GM18520 (cell line): ENCODE data around the gene RPP30.
A peak's percentile ranks its signal among the peaks of the same experiment; 100 is the strongest.
"Not testable (repeated sequence)": the region's sequence is repeated elsewhere in the genome, so short reads cannot be mapped to it uniquely, and the experiment has no call there.

Source experiments
- ATAC-seq: cut with Tn5 transposase; IDR thresholded peaks from one replicate; pipeline ENCODE4 v1.9.1; 2021; ENCODE audit not compliant: unreplicated experiment

Gene RPP30

GRCh38 chr10:90871279-90871765, 452 bp upstream of the RPP30 start:
- ATAC-seq, result peak; percentile 38

DNA sequence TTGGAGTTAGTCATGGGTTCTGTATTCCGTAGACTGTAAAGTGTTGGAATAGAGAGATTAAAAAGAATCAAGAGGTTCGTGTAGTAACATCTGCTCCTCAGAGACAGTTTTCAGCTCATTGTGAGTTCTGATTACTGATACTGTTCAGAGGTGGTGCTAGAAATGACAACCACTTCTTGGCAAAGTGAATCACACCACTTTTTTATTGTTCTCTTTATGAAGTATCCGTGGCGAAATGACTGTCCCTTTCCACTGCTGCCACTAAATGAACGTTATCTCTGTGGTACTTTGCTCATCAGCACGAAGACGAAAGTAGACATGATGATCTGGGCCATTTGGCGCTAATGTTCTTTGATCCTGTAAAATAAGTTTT, 860 bp downstream of the RPP30 start:
- no peak for ATAC-seq

DNA sequence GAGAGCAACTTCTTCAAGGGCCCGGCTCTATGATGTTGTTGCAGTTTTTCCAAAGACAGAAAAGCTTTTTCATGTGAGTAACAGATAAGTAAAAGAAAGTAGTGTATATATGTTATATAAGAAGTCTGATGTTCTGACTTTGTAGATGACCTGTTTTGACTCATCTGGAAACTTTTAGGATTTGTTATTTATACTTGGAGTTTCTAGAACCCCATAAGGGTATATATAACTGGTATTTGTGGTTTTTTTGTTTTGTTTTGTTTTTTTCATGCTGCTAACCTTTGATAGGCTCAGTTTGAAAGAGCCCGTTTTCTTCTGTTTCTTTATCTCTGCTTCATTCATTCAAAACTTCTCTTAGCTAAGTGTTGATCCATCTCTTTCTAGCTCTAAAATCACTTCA, 7.3 kb downstream of the RPP30 start:
- no peak for ATAC-seq

- not testable (repeated sequence) for ATAC-seq
These were observed 8.4 kb downstream of the RPP30 start for GRCh38 chr10:90880059-90880719.

GRCh38 chr10:90884431-90884830, 12.7 kb downstream of the RPP30 start:
- no peak for ATAC-seq

GRCh38 chr10:90885176-90885575, 13.4 kb downstream of the RPP30 start:
- ATAC-seq, result no peak

DNA sequence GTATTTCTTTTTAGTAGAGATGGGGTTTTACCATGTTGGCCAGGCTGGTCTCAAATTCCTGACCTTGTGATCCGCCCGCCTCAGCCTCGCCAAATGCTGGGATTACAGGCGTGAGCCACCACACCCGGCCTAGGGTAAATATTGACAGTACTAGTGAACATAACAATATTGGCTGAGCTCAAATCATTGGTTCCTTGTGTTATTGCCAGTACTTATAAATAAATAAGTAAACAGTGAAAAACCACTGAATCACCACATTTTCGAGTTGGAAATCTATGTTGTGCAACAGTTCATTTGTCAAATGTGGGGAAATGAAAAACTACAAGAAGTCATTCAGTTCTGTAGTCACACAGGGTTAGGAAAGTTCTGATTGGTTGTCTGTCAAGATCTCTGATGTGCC, 15.8 kb downstream of the RPP30 start:
- ATAC-seq, result no peak

DNA sequence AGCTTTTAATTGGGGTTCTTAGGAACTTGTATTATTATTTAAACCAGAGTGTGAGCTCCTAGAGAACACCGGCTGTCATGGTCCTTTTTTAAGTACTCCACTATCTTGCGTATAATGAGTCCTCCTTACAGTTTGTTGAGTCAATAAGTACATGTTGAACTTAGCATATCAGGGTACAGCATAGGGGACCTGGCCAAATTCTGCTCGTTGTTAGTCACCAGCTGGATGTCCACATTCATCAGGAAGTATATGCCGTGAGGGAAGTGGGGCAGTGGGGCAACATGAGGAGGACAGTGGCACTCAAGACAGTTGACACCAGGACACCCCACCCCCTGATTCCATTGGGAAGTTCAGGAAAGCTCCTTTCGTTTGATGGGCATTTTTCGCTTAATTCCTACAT, 16.6 kb downstream of the RPP30 start:
- no peak for ATAC-seq

DNA sequence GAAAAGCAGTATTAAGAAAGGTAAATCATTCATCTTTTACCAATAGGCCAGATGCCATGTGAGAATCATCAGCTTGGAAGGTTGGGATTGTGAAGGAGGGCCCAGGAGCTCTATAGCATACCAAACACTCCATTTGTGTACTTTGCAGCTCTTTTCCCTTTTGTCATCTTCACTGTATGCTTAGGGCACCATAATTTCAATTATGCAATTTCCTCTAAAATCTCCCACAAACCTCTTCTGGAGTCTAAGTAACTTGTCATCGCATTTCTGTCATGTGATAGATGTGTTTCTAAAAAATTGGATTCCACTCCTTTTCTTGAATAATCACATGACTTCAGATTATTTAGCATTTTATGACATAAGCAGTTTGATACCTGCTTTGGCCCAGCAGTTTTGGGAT, 17.9 kb downstream of the RPP30 start:
- ATAC-seq, result no peak

- ATAC-seq, result no peak
These were observed 18.6 kb downstream of the RPP30 start for GRCh38 chr10:90890347-90890746.

DNA sequence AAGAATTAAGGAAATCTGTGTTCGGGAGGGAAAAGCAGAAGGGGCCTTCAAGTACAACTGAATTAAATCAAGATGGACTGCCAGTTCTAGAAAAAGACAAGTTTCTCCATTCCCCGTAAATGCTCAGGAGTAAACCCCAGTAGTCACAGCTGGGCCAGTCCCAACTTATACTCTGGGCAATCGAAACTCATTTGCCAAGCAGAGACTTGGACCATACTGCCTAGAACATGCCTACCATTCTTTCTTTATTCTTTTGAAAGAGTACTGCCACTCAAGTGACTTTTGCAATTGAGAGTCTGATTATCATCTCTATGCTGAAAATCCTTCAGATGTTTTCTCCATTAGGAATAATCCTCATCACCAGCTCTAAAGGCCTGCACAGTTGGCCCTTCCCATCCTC, 21.4 kb downstream of the RPP30 start:
- no peak for ATAC-seq

DNA sequence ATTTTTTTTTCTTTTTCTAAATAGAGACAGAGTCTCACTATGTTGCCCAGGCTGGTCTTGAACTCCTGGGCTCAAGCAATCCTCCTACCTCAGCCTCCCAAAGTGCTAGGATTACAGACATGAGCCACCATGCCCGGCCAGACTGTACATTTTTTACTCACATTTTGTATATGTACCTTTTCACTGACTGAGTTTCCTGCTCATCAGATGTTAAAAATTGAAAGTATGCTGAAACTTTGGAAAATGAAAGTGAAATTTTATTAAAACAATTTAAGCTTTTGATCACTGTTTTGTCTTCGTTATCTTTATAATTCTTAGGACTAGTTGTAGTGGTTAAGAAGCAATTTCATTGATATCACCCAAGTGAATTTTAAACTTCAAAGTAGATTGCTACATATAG, 25.1 kb downstream of the RPP30 start:
- ATAC-seq, result not testable (repeated sequence)

- peak; percentile 49 for ATAC-seq
These were observed 34.2 kb downstream of the RPP30 start for GRCh38 chr10:90905925-90906324.

DNA sequence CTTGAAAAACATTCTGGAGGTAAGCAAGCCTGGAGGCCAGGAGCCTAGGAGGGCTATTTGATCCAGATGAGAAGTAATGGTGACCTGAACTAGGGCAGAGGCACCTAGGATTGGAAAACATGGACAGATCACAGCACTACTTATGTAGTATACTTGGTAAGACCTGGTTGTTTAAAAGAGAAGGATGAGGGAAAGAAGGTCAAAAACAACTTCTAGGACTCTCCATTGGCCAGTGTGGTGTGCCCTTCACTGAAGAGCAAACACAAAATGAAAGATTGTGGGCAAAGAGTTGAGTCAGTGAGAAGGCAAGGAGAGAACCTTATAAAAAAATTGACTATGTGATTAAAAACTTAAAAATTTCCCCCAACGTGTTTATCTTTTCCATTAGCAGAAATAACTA, 34.8 kb downstream of the RPP30 start:
- ATAC-seq, result no peak

DNA sequence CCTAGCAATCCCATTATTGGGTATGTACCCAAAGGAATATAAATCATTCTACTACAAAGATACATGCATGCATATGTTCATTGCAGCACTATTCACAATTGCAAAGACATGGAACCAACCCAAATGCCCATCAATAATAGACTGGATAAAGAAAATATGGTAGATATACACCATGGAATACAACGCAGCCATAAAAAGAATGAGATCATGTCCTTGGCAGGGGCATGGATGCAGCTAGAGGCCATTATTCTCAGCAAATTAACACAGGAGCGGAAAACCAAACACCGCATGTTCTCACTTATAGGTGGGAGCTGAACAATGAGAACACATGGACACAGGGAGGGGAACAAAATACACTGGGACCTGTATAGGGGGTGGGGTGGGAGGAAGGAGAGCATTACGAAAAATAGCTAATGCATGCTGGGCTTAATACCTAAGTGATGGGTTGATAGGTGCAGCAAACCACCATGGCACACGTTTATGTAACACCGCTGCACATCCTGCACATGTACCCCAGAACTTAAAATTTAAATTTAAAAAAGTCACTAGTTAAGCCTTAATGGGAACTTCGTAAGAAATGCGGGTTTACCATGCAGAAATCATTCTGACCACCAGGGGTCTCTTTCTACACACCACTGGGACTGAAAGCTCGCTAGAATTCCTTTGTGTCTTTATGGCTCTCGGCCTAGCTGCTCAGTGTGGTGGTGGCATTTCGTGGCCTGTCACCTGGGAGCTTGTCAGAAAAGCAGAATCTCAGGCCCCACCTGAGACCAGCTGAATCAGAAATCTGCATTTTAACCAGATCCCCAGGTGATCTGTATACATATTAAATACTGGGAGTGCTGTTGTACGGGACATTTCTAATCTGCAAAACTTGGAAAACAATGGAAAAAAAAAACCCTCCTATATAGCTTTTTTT, 39.6 kb downstream of the RPP30 start:
- peak; percentile 63 for ATAC-seq

DNA sequence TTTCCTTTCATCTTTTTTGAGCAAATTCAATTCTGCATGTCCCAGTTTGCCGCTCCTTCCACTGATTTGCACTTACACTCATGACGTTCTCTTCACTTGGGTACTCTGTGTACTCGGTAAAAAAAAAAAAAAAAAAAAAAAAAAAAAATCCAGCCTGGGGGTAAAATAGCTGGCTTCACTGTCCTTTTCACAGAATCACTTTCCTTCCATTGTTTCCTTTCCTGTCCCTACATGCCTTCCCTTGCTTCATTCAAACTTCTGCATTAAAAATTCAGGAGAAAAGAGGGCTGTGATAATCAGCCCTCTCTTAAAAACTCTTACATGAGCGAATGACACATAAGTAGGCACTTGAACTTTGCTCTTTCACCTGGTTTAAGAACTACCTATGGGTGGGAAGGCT, 40.4 kb downstream of the RPP30 start:
- ATAC-seq, result no peak

- no peak for ATAC-seq
These were observed 41.2 kb downstream of the RPP30 start for GRCh38 chr10:90912854-90913479.

DNA sequence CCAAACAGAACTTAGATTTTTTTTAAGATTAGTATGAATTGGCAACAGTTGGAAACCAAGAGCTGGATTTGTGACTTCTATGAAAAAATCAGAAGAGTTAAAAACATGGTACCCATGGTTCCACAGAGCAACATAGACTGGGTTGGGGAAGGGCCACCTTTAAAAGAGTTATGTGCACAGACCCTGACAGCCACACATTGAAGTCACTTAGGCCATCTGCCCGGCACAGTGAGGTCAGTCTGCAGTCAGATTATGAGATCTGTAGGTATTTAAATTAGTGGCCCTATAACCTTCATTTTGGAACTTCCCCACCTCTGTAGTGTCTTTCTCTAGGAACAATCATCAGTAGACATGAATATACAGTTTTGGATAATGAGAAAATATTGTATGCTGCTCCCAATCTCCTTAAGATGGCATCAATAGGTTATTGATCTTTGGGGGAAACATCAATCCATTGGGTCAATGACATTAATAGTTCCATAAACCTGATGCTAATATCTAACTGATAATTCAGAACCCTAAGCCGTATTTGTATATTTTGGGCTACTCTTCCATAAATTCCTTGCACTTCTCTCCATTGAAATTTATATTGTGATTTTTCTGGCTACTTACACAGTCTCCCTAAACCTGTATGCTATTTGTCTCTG, 42.1 kb downstream of the RPP30 start:
- ATAC-seq, result no peak

GRCh38 chr10:90914992-90915765, 43.4 kb downstream of the RPP30 start:
- no peak for ATAC-seq

GRCh38 chr10:90915766-90916075, 43.9 kb downstream of the RPP30 start:
- no peak for ATAC-seq
